HEK293 (cell line): ENCODE results near the gene NEAT1.

Experiments used
- BCL11B ChIP-seq: fragments of 450-650 bp; formaldehyde crosslinking; IDR thresholded peaks from 2 replicates; pipeline ENCODE4 v1.5.1; 2016; ENCODE audit warnings: low read depth, missing biosample characterization, missing genetic modification characterization
- GLI4 ChIP-seq: fragments of 450-650 bp; formaldehyde crosslinking; IDR thresholded peaks from 2 replicates; pipeline ENCODE4 v1.5.1; 2016; ENCODE audit warnings: missing biosample characterization, missing genetic modification characterization
- HOXD13 ChIP-seq: sonication (generic); formaldehyde crosslinking; IDR thresholded peaks from 2 replicates; pipeline ENCODE4 v1.8.0; 2022; ENCODE audit warnings: missing genetic modification reagents, borderline replicate concordance
- KLF10 ChIP-seq: fragments of 450-650 bp; IDR thresholded peaks from 2 replicates; pipeline ENCODE4 v1.5.1; 2018; ENCODE audit warnings: missing biosample characterization, mild to moderate bottlenecking, missing genetic modification characterization
- SCRT2 ChIP-seq: fragments of 450-650 bp; formaldehyde crosslinking; IDR thresholded peaks from 2 replicates; pipeline ENCODE4 v1.5.1; 2016; ENCODE audit warnings: missing biosample characterization, missing genetic modification characterization
- ZFP37 ChIP-seq: fragments of 450-650 bp; formaldehyde crosslinking; IDR thresholded peaks from 2 replicates; pipeline ENCODE4 v1.5.1; 2016; ENCODE audit warnings: missing biosample characterization, missing genetic modification characterization
- ZNF146 ChIP-seq: fragments of 450-650 bp; formaldehyde crosslinking; IDR thresholded peaks from 2 replicates; pipeline ENCODE4 v1.5.1; 2016; ENCODE audit warnings: missing biosample characterization, missing genetic modification characterization
- ZNF23 ChIP-seq: fragments of 450-650 bp; formaldehyde crosslinking; IDR thresholded peaks from 2 replicates; pipeline ENCODE4 v1.5.1; 2016; ENCODE audit warnings: missing biosample characterization, missing genetic modification characterization, borderline replicate concordance
- ZNF324 ChIP-seq: fragments of 450-650 bp; formaldehyde crosslinking; IDR thresholded peaks from 2 replicates; pipeline ENCODE4 v1.5.1; 2016; ENCODE audit warnings: missing biosample characterization, missing genetic modification characterization
- ZNF366 ChIP-seq: fragments of 450-650 bp; formaldehyde crosslinking; conservative IDR thresholded peaks from 2 replicates; pipeline ENCODE4 v1.5.1; 2016; ENCODE audit warnings: missing biosample characterization, missing genetic modification characterization
- ZNF416 ChIP-seq: fragments of 450-650 bp; formaldehyde crosslinking; IDR thresholded peaks from 2 replicates; pipeline ENCODE4 v1.5.1; 2016; ENCODE audit warnings: missing biosample characterization, missing genetic modification characterization
- ZNF501 ChIP-seq: fragments of 450-650 bp; formaldehyde crosslinking; IDR thresholded peaks from 2 replicates; pipeline ENCODE4 v1.5.1; 2016; ENCODE audit warnings: missing biosample characterization, missing genetic modification characterization
- ZNF514 ChIP-seq: fragments of 450-650 bp; formaldehyde crosslinking; IDR thresholded peaks from 2 replicates; pipeline ENCODE4 v1.5.1; 2016; ENCODE audit warnings: missing biosample characterization, missing genetic modification characterization
- ZNF555 ChIP-seq: fragments of 450-650 bp; formaldehyde crosslinking; conservative IDR thresholded peaks from 2 replicates; pipeline ENCODE4 v1.5.1; 2017; ENCODE audit warnings: missing biosample characterization, mild to moderate bottlenecking, missing genetic modification characterization, inconsistent platforms
- ZNF596 ChIP-seq: fragments of 450-650 bp; IDR thresholded peaks from 2 replicates; pipeline ENCODE4 v1.5.0; 2018; ENCODE audit warnings: missing biosample characterization, mild to moderate bottlenecking, missing genetic modification characterization, moderate library complexity
- ZNF624 ChIP-seq: fragments of 450-650 bp; formaldehyde crosslinking; IDR thresholded peaks from 2 replicates; pipeline ENCODE4 v1.5.1; 2017; ENCODE audit warnings: missing biosample characterization, missing genetic modification characterization
- ZNF664 ChIP-seq: fragments of 450-650 bp; formaldehyde crosslinking; IDR thresholded peaks from 2 replicates; pipeline ENCODE4 v1.5.1; 2016; ENCODE audit warnings: missing biosample characterization, missing genetic modification characterization
- TF ChIP-seq, protein P1 (sequence below): fragments of 450-650 bp; formaldehyde crosslinking; IDR thresholded peaks from 2 replicates; pipeline ENCODE4 v1.5.1; 2016; ENCODE audit warnings: missing biosample characterization, missing genetic modification characterization
- TF ChIP-seq, protein P2 (sequence below): fragments of 450-650 bp; formaldehyde crosslinking; conservative IDR thresholded peaks from 2 replicates; pipeline ENCODE4 v1.5.1; 2016; ENCODE audit warnings: low read depth, missing biosample characterization, missing genetic modification characterization
- TF ChIP-seq, protein P3 (sequence below): fragments of 450-650 bp; formaldehyde crosslinking; IDR thresholded peaks from 2 replicates; pipeline ENCODE4 v1.5.1; 2016; ENCODE audit warnings: missing biosample characterization, missing genetic modification characterization, borderline replicate concordance
- TF ChIP-seq, protein P4 (sequence below): fragments of 450-650 bp; formaldehyde crosslinking; IDR thresholded peaks from 2 replicates; pipeline ENCODE4 v1.5.1; 2016; ENCODE audit warnings: missing biosample characterization, missing genetic modification characterization
- TF ChIP-seq, protein P5 (sequence below): fragments of 450-650 bp; formaldehyde crosslinking; IDR thresholded peaks from 2 replicates; pipeline ENCODE4 v1.5.1; 2016; ENCODE audit warnings: missing biosample characterization, missing genetic modification characterization
- TF ChIP-seq, protein P6 (sequence below): fragments of 450-650 bp; formaldehyde crosslinking; IDR thresholded peaks from 2 replicates; pipeline ENCODE4 v1.5.1; 2016; ENCODE audit warnings: missing biosample characterization, missing genetic modification characterization

Gene NEAT1

DNA sequence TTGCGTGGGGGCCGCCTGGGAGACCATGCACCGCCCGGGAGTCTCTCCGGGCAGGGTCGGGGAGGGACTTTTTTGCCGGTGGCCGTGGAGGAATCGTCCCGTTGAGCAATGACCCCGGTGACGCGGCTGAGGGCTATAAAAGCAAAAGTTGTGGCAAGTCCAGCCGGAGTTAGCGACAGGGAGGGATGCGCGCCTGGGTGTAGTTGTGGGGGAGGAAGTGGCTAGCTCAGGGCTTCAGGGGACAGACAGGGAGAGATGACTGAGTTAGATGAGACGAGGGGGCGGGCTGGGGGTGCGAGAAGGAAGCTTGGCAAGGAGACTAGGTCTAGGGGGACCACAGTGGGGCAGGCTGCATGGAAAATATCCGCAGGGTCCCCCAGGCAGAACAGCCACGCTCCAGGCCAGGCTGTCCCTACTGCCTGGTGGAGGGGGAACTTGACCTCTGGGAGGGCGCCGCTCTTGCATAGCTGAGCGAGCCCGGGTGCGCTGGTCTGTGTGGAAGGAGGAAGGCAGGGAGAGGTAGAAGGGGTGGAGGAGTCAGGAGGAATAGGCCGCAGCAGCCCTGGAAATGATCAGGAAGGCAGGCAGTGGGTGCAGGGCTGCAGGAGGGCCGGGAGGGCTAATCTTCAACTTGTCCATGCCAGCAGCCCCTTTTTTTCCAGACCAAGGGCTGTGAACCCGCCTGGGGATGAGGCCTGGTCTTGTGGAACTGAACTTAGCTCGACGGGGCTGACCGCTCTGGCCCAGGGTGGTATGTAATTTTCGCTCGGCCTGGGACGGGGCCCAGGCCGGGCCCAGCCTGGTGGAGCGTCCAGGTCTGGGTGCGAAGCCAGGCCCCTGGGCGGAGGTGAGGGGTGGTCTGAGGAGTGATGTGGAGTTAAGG is at the start of gene NEAT1 (continued):
- TF ChIP-seq, protein P1, sequence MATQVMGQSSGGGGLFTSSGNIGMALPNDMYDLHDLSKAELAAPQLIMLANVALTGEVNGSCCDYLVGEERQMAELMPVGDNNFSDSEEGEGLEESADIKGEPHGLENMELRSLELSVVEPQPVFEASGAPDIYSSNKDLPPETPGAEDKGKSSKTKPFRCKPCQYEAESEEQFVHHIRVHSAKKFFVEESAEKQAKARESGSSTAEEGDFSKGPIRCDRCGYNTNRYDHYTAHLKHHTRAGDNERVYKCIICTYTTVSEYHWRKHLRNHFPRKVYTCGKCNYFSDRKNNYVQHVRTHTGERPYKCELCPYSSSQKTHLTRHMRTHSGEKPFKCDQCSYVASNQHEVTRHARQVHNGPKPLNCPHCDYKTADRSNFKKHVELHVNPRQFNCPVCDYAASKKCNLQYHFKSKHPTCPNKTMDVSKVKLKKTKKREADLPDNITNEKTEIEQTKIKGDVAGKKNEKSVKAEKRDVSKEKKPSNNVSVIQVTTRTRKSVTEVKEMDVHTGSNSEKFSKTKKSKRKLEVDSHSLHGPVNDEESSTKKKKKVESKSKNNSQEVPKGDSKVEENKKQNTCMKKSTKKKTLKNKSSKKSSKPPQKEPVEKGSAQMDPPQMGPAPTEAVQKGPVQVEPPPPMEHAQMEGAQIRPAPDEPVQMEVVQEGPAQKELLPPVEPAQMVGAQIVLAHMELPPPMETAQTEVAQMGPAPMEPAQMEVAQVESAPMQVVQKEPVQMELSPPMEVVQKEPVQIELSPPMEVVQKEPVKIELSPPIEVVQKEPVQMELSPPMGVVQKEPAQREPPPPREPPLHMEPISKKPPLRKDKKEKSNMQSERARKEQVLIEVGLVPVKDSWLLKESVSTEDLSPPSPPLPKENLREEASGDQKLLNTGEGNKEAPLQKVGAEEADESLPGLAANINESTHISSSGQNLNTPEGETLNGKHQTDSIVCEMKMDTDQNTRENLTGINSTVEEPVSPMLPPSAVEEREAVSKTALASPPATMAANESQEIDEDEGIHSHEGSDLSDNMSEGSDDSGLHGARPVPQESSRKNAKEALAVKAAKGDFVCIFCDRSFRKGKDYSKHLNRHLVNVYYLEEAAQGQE (tag by site-specific recombination): no peak; the same call in none of the 2 replicates
- peak; percentile 42; the same call in 1 of the 2 replicates for TF ChIP-seq ZNF324 (tag by site-specific recombination)
- TF ChIP-seq ZNF664 (tag by site-specific recombination): 0 out of 2 replicates have a peak, but pooled peaks have one; percentile 48
- TF ChIP-seq ZFP37 (tag by site-specific recombination): peak; percentile 99
- TF ChIP-seq, protein P2, sequence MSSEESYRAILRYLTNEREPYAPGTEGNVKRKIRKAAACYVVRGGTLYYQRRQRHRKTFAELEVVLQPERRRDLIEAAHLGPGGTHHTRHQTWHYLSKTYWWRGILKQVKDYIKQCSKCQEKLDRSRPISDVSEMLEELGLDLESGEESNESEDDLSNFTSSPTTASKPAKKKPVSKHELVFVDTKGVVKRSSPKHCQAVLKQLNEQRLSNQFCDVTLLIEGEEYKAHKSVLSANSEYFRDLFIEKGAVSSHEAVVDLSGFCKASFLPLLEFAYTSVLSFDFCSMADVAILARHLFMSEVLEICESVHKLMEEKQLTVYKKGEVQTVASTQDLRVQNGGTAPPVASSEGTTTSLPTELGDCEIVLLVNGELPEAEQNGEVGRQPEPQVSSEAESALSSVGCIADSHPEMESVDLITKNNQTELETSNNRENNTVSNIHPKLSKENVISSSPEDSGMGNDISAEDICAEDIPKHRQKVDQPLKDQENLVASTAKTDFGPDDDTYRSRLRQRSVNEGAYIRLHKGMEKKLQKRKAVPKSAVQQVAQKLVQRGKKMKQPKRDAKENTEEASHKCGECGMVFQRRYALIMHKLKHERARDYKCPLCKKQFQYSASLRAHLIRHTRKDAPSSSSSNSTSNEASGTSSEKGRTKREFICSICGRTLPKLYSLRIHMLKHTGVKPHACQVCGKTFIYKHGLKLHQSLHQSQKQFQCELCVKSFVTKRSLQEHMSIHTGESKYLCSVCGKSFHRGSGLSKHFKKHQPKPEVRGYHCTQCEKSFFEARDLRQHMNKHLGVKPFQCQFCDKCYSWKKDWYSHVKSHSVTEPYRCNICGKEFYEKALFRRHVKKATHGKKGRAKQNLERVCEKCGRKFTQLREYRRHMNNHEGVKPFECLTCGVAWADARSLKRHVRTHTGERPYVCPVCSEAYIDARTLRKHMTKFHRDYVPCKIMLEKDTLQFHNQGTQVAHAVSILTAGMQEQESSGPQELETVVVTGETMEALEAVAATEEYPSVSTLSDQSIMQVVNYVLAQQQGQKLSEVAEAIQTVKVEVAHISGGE (tag by site-specific recombination): 0 out of 2 replicates have a peak, but pooled peaks have one; percentile 10
- TF ChIP-seq ZNF624 (tag by site-specific recombination): peak; percentile 85; the same call in 1 of the 2 replicates
- peak; percentile 89 for TF ChIP-seq ZNF366
- TF ChIP-seq ZNF146 (tag by site-specific recombination): peak; percentile 31
- TF ChIP-seq ZNF555: no peak
- TF ChIP-seq, protein P3, sequence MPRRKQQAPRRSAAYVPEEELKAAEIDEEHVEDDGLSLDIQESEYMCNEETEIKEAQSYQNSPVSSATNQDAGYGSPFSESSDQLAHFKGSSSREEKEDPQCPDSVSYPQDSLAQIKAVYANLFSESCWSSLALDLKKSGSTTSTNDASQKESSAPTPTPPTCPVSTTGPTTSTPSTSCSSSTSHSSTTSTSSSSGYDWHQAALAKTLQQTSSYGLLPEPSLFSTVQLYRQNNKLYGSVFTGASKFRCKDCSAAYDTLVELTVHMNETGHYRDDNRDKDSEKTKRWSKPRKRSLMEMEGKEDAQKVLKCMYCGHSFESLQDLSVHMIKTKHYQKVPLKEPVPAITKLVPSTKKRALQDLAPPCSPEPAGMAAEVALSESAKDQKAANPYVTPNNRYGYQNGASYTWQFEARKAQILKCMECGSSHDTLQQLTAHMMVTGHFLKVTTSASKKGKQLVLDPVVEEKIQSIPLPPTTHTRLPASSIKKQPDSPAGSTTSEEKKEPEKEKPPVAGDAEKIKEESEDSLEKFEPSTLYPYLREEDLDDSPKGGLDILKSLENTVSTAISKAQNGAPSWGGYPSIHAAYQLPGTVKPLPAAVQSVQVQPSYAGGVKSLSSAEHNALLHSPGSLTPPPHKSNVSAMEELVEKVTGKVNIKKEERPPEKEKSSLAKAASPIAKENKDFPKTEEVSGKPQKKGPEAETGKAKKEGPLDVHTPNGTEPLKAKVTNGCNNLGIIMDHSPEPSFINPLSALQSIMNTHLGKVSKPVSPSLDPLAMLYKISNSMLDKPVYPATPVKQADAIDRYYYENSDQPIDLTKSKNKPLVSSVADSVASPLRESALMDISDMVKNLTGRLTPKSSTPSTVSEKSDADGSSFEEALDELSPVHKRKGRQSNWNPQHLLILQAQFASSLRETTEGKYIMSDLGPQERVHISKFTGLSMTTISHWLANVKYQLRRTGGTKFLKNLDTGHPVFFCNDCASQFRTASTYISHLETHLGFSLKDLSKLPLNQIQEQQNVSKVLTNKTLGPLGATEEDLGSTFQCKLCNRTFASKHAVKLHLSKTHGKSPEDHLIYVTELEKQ (tag by site-specific recombination): peak; percentile 50; the same call in 1 of the 2 replicates
- no peak for TF ChIP-seq HOXD13 (CRISPR knock-in tag)
- TF ChIP-seq, protein P4, sequence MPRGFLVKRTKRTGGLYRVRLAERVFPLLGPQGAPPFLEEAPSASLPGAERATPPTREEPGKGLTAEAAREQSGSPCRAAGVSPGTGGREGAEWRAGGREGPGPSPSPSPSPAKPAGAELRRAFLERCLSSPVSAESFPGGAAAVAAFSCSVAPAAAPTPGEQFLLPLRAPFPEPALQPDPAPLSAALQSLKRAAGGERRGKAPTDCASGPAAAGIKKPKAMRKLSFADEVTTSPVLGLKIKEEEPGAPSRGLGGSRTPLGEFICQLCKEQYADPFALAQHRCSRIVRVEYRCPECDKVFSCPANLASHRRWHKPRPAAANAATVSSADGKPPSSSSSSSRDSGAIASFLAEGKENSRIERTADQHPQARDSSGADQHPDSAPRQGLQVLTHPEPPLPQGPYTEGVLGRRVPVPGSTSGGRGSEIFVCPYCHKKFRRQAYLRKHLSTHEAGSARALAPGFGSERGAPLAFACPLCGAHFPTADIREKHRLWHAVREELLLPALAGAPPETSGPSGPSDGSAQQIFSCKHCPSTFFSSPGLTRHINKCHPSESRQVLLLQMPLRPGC (tag by site-specific recombination): peak; percentile 40
- no peak for TF ChIP-seq ZNF596 (tag by site-specific recombination)
- 0 out of 2 replicates have a peak, but pooled peaks have one; percentile 20 for TF ChIP-seq ZNF514 (tag by site-specific recombination)
- no peak; the same call in 1 of the 2 replicates for TF ChIP-seq ZNF501
- TF ChIP-seq, protein P5, sequence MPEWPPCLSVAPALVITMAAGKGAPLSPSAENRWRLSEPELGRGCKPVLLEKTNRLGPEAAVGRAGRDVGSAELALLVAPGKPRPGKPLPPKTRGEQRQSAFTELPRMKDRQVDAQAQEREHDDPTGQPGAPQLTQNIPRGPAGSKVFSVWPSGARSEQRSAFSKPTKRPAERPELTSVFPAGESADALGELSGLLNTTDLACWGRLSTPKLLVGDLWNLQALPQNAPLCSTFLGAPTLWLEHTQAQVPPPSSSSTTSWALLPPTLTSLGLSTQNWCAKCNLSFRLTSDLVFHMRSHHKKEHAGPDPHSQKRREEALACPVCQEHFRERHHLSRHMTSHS (tag by site-specific recombination): peak; percentile 19; the same call in 1 of the 2 replicates
- peak; percentile 85 for TF ChIP-seq GLI4 (tag by site-specific recombination)
- TF ChIP-seq ZNF23 (tag by site-specific recombination): no peak; the same call in 1 of the 2 replicates
- peak; percentile 79 for TF ChIP-seq BCL11B (tag by site-specific recombination)
- TF ChIP-seq KLF10 (tag by site-specific recombination): peak; percentile 7; the same call in 1 of the 2 replicates
- TF ChIP-seq, protein P6, sequence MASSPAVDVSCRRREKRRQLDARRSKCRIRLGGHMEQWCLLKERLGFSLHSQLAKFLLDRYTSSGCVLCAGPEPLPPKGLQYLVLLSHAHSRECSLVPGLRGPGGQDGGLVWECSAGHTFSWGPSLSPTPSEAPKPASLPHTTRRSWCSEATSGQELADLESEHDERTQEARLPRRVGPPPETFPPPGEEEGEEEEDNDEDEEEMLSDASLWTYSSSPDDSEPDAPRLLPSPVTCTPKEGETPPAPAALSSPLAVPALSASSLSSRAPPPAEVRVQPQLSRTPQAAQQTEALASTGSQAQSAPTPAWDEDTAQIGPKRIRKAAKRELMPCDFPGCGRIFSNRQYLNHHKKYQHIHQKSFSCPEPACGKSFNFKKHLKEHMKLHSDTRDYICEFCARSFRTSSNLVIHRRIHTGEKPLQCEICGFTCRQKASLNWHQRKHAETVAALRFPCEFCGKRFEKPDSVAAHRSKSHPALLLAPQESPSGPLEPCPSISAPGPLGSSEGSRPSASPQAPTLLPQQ: peak; percentile 32; the same call in 1 of the 2 replicates
- TF ChIP-seq SCRT2 (tag by site-specific recombination): peak; percentile 29; the same call in 1 of the 2 replicates
- TF ChIP-seq ZNF416 (tag by site-specific recombination): 0 out of 2 replicates have a peak, but pooled peaks have one; percentile 21
